ENCODE measurements around the gene KRTAP3-2. TPM values are rescaled to one million over a fixed set of nuclear protein-coding genes. Genes with fewer than 3 reads are reported as not detected.

Gene KRTAP3-2
- polyA plus RNA-seq, 3 donors = not detected

DNA sequence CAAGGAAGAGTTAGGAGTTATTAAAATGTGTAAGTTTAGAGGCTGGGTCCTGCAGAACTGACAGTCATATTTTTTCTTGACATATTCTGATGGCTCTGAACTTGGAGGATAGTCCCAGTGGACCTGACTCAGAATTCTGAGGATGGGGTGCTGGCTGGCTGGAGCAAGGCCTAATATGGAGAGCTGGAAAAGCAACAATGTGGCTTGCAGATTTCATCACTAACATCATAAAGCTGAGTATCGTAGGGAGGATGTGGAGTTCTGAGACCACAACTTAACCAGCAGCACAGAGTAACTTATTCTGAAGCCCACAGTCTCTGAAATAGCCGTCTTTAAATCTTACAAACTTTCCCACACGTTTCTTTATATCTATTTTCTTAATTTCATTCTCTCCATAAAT, 25.0 kb upstream of the KRTAP3-2 start:
- Mint-ChIP-seq H3K36me3 (no peaks in the 10 kb centered on the region), H3K9me3 (peaks cover 0 to 7% (median 0%) of the 10 kb centered on the region in 7 donors), H3K4me1 (no peaks in the 10 kb centered on the region), H3K4me3 (no peak overlapping the region), H3K27me3 (ENCODE audit: low read depth in 3 of 3) (peaks cover 2 to 7% (median 3%) of the 10 kb centered on the region in 3 donors), H3K27ac (no peak overlapping the region)
- WGBS (ENCODE audit: insufficient coverage) = no CpG with 5 or more reads among the region's 3 CpGs
- Histone ChIP-seq H2AFZ (ENCODE audit: insufficient read depth, low read depth, low read length, poor library complexity, severe bottlenecking) (no peak overlapping the region), H3K4me3 (replicated peaks in 1 of 3; ENCODE audit: low read depth in 2 of 3, low read length in 3 of 3) (no peak overlapping the region), H3K36me3 (replicated peaks in 1 of 2; ENCODE audit: control insufficient read depth in 1 of 2, insufficient read depth in 2 of 2, low read length in 2 of 2) (no peaks in the 10 kb centered on the region), H3K27ac (ENCODE audit: low read depth in 1 of 2, low read length in 2 of 2) (no peak overlapping the region), H3K79me2 (ENCODE audit: insufficient read depth, low read length) (no peaks in the 10 kb centered on the region), H3K4me1 (ENCODE audit: control insufficient read depth in 1 of 2, insufficient read depth in 2 of 2, low read length in 2 of 2) (no peaks in the 10 kb centered on the region), H3K4me2 (replicated peaks; ENCODE audit: extremely low read depth, low read length, poor library complexity, severe bottlenecking) (no peak overlapping the region), H3K9me3 (replicated peaks in 1 of 2; ENCODE audit: control insufficient read depth in 1 of 2, insufficient read depth in 1 of 2, low read length in 2 of 2) (no peaks in the 10 kb centered on the region), H4K20me1 (ENCODE audit: insufficient read depth, low read length) (no peaks in the 10 kb centered on the region), H3K9ac (ENCODE audit: insufficient read depth, low read length, poor library complexity, severe bottlenecking) (no peak overlapping the region), H3K27me3 (ENCODE audit: control insufficient read depth in 2 of 2, insufficient read depth in 2 of 2, low read length in 2 of 2) (no peaks in the 10 kb centered on the region)
- intact Hi-C loops (cut with micrococcal nuclease) = no loop called here
- DNase-seq = no peak
- TF ChIP-seq, protein P1, sequence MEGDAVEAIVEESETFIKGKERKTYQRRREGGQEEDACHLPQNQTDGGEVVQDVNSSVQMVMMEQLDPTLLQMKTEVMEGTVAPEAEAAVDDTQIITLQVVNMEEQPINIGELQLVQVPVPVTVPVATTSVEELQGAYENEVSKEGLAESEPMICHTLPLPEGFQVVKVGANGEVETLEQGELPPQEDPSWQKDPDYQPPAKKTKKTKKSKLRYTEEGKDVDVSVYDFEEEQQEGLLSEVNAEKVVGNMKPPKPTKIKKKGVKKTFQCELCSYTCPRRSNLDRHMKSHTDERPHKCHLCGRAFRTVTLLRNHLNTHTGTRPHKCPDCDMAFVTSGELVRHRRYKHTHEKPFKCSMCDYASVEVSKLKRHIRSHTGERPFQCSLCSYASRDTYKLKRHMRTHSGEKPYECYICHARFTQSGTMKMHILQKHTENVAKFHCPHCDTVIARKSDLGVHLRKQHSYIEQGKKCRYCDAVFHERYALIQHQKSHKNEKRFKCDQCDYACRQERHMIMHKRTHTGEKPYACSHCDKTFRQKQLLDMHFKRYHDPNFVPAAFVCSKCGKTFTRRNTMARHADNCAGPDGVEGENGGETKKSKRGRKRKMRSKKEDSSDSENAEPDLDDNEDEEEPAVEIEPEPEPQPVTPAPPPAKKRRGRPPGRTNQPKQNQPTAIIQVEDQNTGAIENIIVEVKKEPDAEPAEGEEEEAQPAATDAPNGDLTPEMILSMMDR (IDR thresholded peaks at IDR 0.05) = no peak

DNA sequence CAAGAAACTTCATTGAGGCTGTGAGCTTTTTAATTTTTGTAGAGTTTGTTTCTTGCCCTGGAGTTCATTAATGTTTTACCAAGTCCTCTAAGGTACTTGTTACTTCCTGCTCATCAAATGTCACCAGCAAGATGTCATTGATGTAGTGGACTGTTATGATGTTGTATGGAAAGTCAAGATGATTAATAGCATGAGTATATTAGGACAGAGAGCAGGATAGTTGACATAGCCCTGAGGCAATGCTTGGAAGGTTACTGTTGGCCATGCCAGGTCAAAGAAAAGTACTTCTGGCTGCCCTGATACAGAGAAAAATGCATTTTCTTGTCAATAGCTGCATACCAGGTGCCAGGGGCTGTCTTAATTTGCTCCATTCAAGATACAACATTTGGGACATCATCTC, 20.6 kb upstream of the KRTAP3-2 start:
- Histone ChIP-seq H3K27me3 (ENCODE audit: control insufficient read depth in 2 of 2, insufficient read depth in 2 of 2, low read length in 2 of 2) (no peaks in the 10 kb centered on the region), H4K20me1 (ENCODE audit: insufficient read depth, low read length) (no peaks in the 10 kb centered on the region), H3K79me2 (ENCODE audit: insufficient read depth, low read length) (no peaks in the 10 kb centered on the region), H3K9me3 (replicated peaks in 1 of 2; ENCODE audit: control insufficient read depth in 1 of 2, insufficient read depth in 1 of 2, low read length in 2 of 2) (no peaks in the 10 kb centered on the region), H3K9ac (ENCODE audit: insufficient read depth, low read length, poor library complexity, severe bottlenecking) (no peak overlapping the region), H3K27ac (ENCODE audit: low read depth in 1 of 2, low read length in 2 of 2) (no peak overlapping the region), H3K4me2 (replicated peaks; ENCODE audit: extremely low read depth, low read length, poor library complexity, severe bottlenecking) (no peak overlapping the region), H2AFZ (ENCODE audit: insufficient read depth, low read depth, low read length, poor library complexity, severe bottlenecking) (no peak overlapping the region), H3K4me3 (replicated peaks in 1 of 3; ENCODE audit: low read depth in 2 of 3, low read length in 3 of 3) (no peak overlapping the region), H3K36me3 (replicated peaks in 1 of 2; ENCODE audit: control insufficient read depth in 1 of 2, insufficient read depth in 2 of 2, low read length in 2 of 2) (no peaks in the 10 kb centered on the region), H3K4me1 (ENCODE audit: control insufficient read depth in 1 of 2, insufficient read depth in 2 of 2, low read length in 2 of 2) (no peaks in the 10 kb centered on the region)
- H3K27ac Mint-ChIP-seq = no peak overlapping the region
- peaks cover 0 to 7% (median 0%) of the 10 kb centered on the region in 7 donors for H3K9me3 Mint-ChIP-seq
- DNase-seq = no peak
- H3K4me3 Mint-ChIP-seq = no peak overlapping the region
- TF ChIP-seq, protein P1 (IDR thresholded peaks at IDR 0.05) = no peak
- peaks cover 0 to 2% (median 2%) of the 10 kb centered on the region in 3 donors for H3K27me3 Mint-ChIP-seq (ENCODE audit: low read depth in 3 of 3)
- H3K4me1 Mint-ChIP-seq = no peaks in the 10 kb centered on the region
- H3K36me3 Mint-ChIP-seq = no peaks in the 10 kb centered on the region
- intact Hi-C loops (cut with micrococcal nuclease) = no loop called here
